HL-60 (cell line): Measurements from ENCODE around the gene PLEKHG3.

ENCODE experiments used
- POLR2AphosphoS5 ChIP-seq: IDR thresholded peaks from 2 replicates; pipeline ENCODE4 v1.6.1; 2012; ENCODE audit warnings: low read depth
- SPI1 ChIP-seq: IDR thresholded peaks from 2 replicates; pipeline ENCODE4 v1.6.1; 2012; ENCODE audit warnings: low read depth, mild to moderate bottlenecking, borderline replicate concordance

- TF ChIP-seq POLR2AphosphoS5 (no peak), SPI1 (peak; percentile 14; the same call in 1 of the 2 replicates)
These were observed 16.2 kb upstream of the PLEKHG3 start for GRCh38 chr14:64688031-64688430.
